Endothelial cell of umbilical vein (primary cell): ENCODE data around the gene ULK4. TPM values are rescaled to one million over a fixed set of nuclear protein-coding genes. Genes with fewer than 3 reads are reported as not detected.

Experiments used
- BruUV-seq: library from RNA; stranded (reverse); fragments of 400-500 nt; replicated peaks from 2 replicates; lab custom pipeline; 2021; lab: Mats Ljungman, UMichigan
- CTCF ChIA-PET: fragments of 300-600, 350-600 bp; sonication (Branson Sonifier 250); formaldehyde crosslinking; loops from one replicate; lab custom pipeline; 2021; ENCODE audit warnings: antibody characterized with exemption, inconsistent platforms; lab: Charles Lee
- POLR2A ChIA-PET: fragments of 300-600, 350-600 bp; sonication (Branson Sonifier 250); formaldehyde crosslinking; loops from one replicate; lab custom pipeline; 2021; ENCODE audit warnings: antibody characterized with exemption, inconsistent platforms; lab: Charles Lee
- DNase-seq: peaks from one replicate; pipeline ENCODE4 v3.0.0-alpha.2; 2011; ENCODE audit warnings: low read depth, low spot score
- FAIRE-seq: peaks from 2 replicates; lab custom pipeline; 2011; peaks lifted over from hg19 to GRCh38; lab: Jason Lieb, UNC
- H2AFZ ChIP-seq: 2 replicates; pipeline ENCODE4 v1.6.0; 2012; ENCODE audit warnings: low read depth, low read length, control low read depth, inconsistent platforms
- H3K27ac ChIP-seq: 2 replicates; pipeline ENCODE4 v1.5.1; 2011; ENCODE audit warnings: low read depth, mild to moderate bottlenecking, control low read depth, low read length, moderate library complexity; ENCODE audit not compliant: insufficient read depth
- H3K27me3 ChIP-seq, 2 experiments: 2 replicates each; pipeline versions ENCODE4 v1.6.0 to v1.6.1; 2011; ENCODE audit warnings: low read length in 2 of 2, mixed read lengths in 1 of 2; ENCODE audit not compliant: control insufficient read depth in 2 of 2, insufficient read depth in 2 of 2
- H3K36me3 ChIP-seq, 2 experiments: 2 replicates in 1 of 2; 3 replicates in 1 of 2; pipeline ENCODE4 v1.5.1; 2011; ENCODE audit warnings: low read length in 2 of 2, mild to moderate bottlenecking in 1 of 2, moderate library complexity in 1 of 2; ENCODE audit not compliant: control insufficient read depth in 2 of 2, insufficient read depth in 2 of 2; ENCODE audit errors: extremely low read depth in 1 of 2
- H3K4me1 ChIP-seq: 3 replicates; pipeline ENCODE4 v1.5.1; 2011; ENCODE audit warnings: mild to moderate bottlenecking, low read length; ENCODE audit not compliant: control insufficient read depth, insufficient read depth; ENCODE audit errors: extremely low read depth
- H3K4me2 ChIP-seq: 2 replicates; pipeline ENCODE4 v1.6.1; 2011; ENCODE audit warnings: low read length, control low read depth, mixed read lengths; ENCODE audit not compliant: insufficient read depth
- H3K4me3 ChIP-seq, 3 experiments: fragments of 200-600 bp in 1 of 3; sonication (generic), shearing (Covaris generic) in 1 of 3; replicated peaks in 1 of 3; 2 replicates each; pipeline ENCODE4 v1.5.1; 2011 to 2016; ENCODE audit warnings: control low read depth in 3 of 3, low read length in 3 of 3, mild to moderate bottlenecking in 2 of 3, inconsistent platforms in 1 of 3, low read depth in 1 of 3, moderate library complexity in 1 of 3; ENCODE audit not compliant: insufficient read depth in 1 of 3
- H3K79me2 ChIP-seq: 2 replicates; pipeline ENCODE4 v1.6.0; 2012; ENCODE audit warnings: low read length, inconsistent platforms; ENCODE audit not compliant: control insufficient read depth, insufficient read depth
- H3K9ac ChIP-seq: replicated peaks from 2 replicates; pipeline ENCODE3; 2011; ENCODE audit warnings: low read length, control low read depth; ENCODE audit not compliant: insufficient read depth; ENCODE audit errors: extremely low read depth
- H3K9me1 ChIP-seq: replicated peaks from 3 replicates; pipeline ENCODE4 v1.6.0; 2011; ENCODE audit warnings: mild to moderate bottlenecking, low read length; ENCODE audit not compliant: control insufficient read depth, insufficient read depth; ENCODE audit errors: extremely low read depth
- H3K9me3 ChIP-seq: replicated peaks from 2 replicates; pipeline ENCODE4 v1.5.1; 2012; ENCODE audit warnings: low read length, inconsistent platforms; ENCODE audit not compliant: control insufficient read depth, insufficient read depth
- H4K20me1 ChIP-seq: replicated peaks from 2 replicates; pipeline ENCODE3; 2011; ENCODE audit warnings: mild to moderate bottlenecking, low read length; ENCODE audit not compliant: control insufficient read depth, insufficient read depth; ENCODE audit errors: extremely low read depth
- EZH2 ChIP-seq: IDR thresholded peaks from 2 replicates; pipeline ENCODE4 v1.6.1; 2012; ENCODE audit warnings: borderline replicate concordance, low read depth, mild to moderate bottlenecking, moderate library complexity, low read length, inconsistent platforms; ENCODE audit not compliant: severe bottlenecking
- FOS ChIP-seq: IDR thresholded peaks from 2 replicates; pipeline ENCODE4 v1.6.1; 2011; ENCODE audit warnings: mild to moderate bottlenecking, low read length, moderate library complexity, borderline replicate concordance; ENCODE audit not compliant: insufficient read depth
- GATA2 ChIP-seq: IDR thresholded peaks from 2 replicates; pipeline ENCODE4 v1.7.0; 2011; ENCODE audit warnings: low read depth, mild to moderate bottlenecking, moderate library complexity, mixed read lengths, low read length; ENCODE audit not compliant: insufficient read length, insufficient read depth
- JUN ChIP-seq: IDR thresholded peaks from 2 replicates; pipeline ENCODE4 v1.6.1; 2011; ENCODE audit warnings: borderline replicate concordance, low read depth; ENCODE audit not compliant: insufficient read length, insufficient read depth
- MYC ChIP-seq: IDR thresholded peaks from one replicate; pipeline ENCODE4 v1.6.1; 2011; ENCODE audit warnings: mild to moderate bottlenecking, low read depth, low read length
- POLR2A ChIP-seq: IDR thresholded peaks from 2 replicates; pipeline ENCODE4 v1.6.1; 2012; ENCODE audit warnings: low read depth, mild to moderate bottlenecking, control low read depth, low read length
- POLR2AphosphoS5 ChIP-seq: IDR thresholded peaks from 2 replicates; pipeline ENCODE4 v1.6.1; 2012; ENCODE audit warnings: low read depth, mild to moderate bottlenecking, control low read depth, low read length, moderate library complexity; ENCODE audit not compliant: insufficient read depth
- dilution Hi-C: fragments of 300-500 bp; cut with MboI; formaldehyde crosslinking; loops from one replicate; pipeline ENCODE4 v1.15.0; 2019; ENCODE audit warnings: low sequenced_read_pairs; ENCODE audit not compliant: extremely low pct_ligation_motif_present
- intact Hi-C: fragments of 100-400 bp; cut with micrococcal nuclease; formaldehyde crosslinking; loops from one replicate; pipeline ENCODE4 v1.10.0; 2022
- polyA plus RNA-seq, 4 experiments: library from polyadenylated mRNA; depleted of rRNA in 3 of 4; stranded (reverse) in 3 of 4; unstranded in 1 of 4; fragments of >200 nt; gene quantifications; 2 replicates each; pipeline versions ENCODE4 v1.2.1 to v1.2.3, GENCODE V29; 2011 to 2012; ENCODE audit warnings: missing spikeins in 1 of 4
- total RNA-seq: library from RNA; stranded (reverse); gene quantifications from 2 replicates; pipeline ENCODE4 v1.2.3, GENCODE V29; 2021
- TF ChIP-seq, protein P1 (sequence below), 2 donors: IDR thresholded peaks; 1 replicate in 1 of 2; 2 replicates in 1 of 2; pipeline ENCODE4 v1.5.1; 2011; ENCODE audit warnings: low read length in 2 of 2, mild to moderate bottlenecking in 2 of 2, moderate library complexity in 2 of 2, control low read depth in 1 of 2, inconsistent platforms in 1 of 2, low read depth in 1 of 2; ENCODE audit not compliant: insufficient read depth in 1 of 2; ENCODE audit errors: extremely low read depth in 1 of 2
- TF ChIP-seq, protein P2 (sequence below): IDR thresholded peaks from 2 replicates; pipeline ENCODE4 v1.6.1; 2011; ENCODE audit not compliant: insufficient read depth, insufficient read length

The ULK4 gene
- total and polyA plus RNA-seq, 2 donors (not counting 3 experiments of a cell fraction or from before 2014, with no cell fraction given) = 3.3 to 16.0 TPM

DNA sequence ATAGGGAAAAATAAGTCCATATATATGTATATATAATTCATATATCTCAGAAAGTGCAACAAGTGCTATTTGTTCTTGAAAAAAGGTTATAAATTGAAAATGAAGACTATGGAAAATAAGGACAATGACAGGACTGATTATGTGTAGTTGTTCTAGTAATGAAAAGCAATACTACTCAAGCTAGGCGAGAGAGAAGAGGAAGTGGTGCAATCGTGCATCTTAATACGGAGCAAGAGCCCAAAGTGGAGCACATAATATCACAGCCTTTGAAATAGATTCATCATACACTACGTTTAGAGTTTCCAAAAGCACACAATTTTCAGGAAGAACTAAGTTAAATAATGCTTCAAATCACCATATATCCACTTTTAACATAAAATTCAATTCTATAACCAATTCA is 87.9 kb downstream of the ULK4 start:
- dilution Hi-C loops (no loop called here), intact Hi-C loops (no loop called here)
- Histone ChIP-seq H2AFZ (no peak overlapping the region), H3K4me2 (no peak overlapping the region), H3K36me3 (no peaks in the 10 kb centered on the region), H3K4me1 (no peaks in the 10 kb centered on the region), H3K27ac (no peak overlapping the region), H4K20me1 (no peaks in the 10 kb centered on the region), H3K79me2 (no peaks in the 10 kb centered on the region), H3K9me3 (no peaks in the 10 kb centered on the region), H3K9ac (no peak overlapping the region), H3K27me3 (no peaks in the 10 kb centered on the region), H3K9me1 (no peaks in the 10 kb centered on the region), H3K4me3 (no peak overlapping the region)
- no TSS peak for BruUV-seq
- DNase-seq (no peak), FAIRE-seq (no peak)
- TF ChIP-seq, protein P1, sequence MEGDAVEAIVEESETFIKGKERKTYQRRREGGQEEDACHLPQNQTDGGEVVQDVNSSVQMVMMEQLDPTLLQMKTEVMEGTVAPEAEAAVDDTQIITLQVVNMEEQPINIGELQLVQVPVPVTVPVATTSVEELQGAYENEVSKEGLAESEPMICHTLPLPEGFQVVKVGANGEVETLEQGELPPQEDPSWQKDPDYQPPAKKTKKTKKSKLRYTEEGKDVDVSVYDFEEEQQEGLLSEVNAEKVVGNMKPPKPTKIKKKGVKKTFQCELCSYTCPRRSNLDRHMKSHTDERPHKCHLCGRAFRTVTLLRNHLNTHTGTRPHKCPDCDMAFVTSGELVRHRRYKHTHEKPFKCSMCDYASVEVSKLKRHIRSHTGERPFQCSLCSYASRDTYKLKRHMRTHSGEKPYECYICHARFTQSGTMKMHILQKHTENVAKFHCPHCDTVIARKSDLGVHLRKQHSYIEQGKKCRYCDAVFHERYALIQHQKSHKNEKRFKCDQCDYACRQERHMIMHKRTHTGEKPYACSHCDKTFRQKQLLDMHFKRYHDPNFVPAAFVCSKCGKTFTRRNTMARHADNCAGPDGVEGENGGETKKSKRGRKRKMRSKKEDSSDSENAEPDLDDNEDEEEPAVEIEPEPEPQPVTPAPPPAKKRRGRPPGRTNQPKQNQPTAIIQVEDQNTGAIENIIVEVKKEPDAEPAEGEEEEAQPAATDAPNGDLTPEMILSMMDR (IDR thresholded peaks at IDR 0.05; ENCODE audit: extremely low read depth in 1 of 2, insufficient read depth in 1 of 2, low read depth in 1 of 2, low read length in 2 of 2) = no peak
- TF ChIP-seq JUN = no peak
- TF ChIP-seq POLR2AphosphoS5 = no peak
- TF ChIP-seq GATA2 = no peak
- TF ChIP-seq EZH2 = no peak
- TF ChIP-seq MYC = no peak
- no peak for TF ChIP-seq POLR2A
- TF ChIP-seq, protein P2, sequence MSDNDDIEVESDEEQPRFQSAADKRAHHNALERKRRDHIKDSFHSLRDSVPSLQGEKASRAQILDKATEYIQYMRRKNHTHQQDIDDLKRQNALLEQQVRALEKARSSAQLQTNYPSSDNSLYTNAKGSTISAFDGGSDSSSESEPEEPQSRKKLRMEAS = no peak
- TF ChIP-seq FOS = no peak
- ChIA-PET CTCF (interaction anchor here (1.7 kb wide), 1 partner anchor 1294 kb away, joined by 7 read pairs; no protein-coding TSS in a partner anchor), POLR2A (no interaction called here)
